HEK293 (cell line): Measurements from ENCODE around the gene WNT7B.

ENCODE experiments used
- CTCF ChIA-PET: fragments of 350-600 bp; formaldehyde crosslinking; extraction: SDS; loops from one replicate; lab custom pipeline; 2021; ENCODE audit warnings: antibody characterized with exemption; lab: Yijun Ruan, JAX
- POLR2A ChIA-PET: fragments of 300-600 bp; formaldehyde crosslinking; extraction: SDS; loops from one replicate; lab custom pipeline; 2020; ENCODE audit warnings: antibody characterized with exemption, inconsistent platforms; lab: Yijun Ruan, JAX
- H3K27ac ChIP-seq: fragments of 200-500 bp; sonication (Bioruptor generic); 2 replicates; pipeline ENCODE4 v1.5.1; 2014; ENCODE audit warnings: low read depth, low read length, control low read depth, inconsistent platforms; ENCODE audit errors: extremely low read depth
- H3K36me3 ChIP-seq, 2 experiments: fragments of 200-500 bp in 1 of 2; sonication (Bioruptor generic) in 1 of 2; 1 replicate in 1 of 2; 2 replicates in 1 of 2; pipeline ENCODE4 v1.5.1; 2014 to 2017; ENCODE audit warnings: inconsistent platforms in 2 of 2, low read length in 2 of 2; ENCODE audit not compliant: control insufficient read depth in 2 of 2, insufficient read depth in 1 of 2
- H3K4me1 ChIP-seq: fragments of 200-500 bp; sonication (Bioruptor generic); 2 replicates; pipeline ENCODE4 v1.5.1; 2014; ENCODE audit warnings: mild to moderate bottlenecking, low read length, inconsistent platforms; ENCODE audit not compliant: control insufficient read depth, insufficient read depth
- H3K4me3 ChIP-seq: 2 replicates; pipeline ENCODE4 v1.5.1; 2011; ENCODE audit warnings: low read depth, mild to moderate bottlenecking, control low read depth, low read length, moderate library complexity
- H3K9me3 ChIP-seq: fragments of 200-500 bp; sonication (Bioruptor generic); 2 replicates; pipeline ENCODE4 v1.5.1; 2014; ENCODE audit warnings: low read depth, low read length, inconsistent platforms; ENCODE audit not compliant: control insufficient read depth, insufficient read depth
- BCL6B ChIP-seq: fragments of 450-650 bp; formaldehyde crosslinking; IDR thresholded peaks from 2 replicates; pipeline ENCODE4 v1.5.1; 2017; ENCODE audit warnings: missing biosample characterization, missing genetic modification characterization
- EGR2 ChIP-seq: fragments of 450-650 bp; formaldehyde crosslinking; IDR thresholded peaks from 2 replicates; pipeline ENCODE4 v1.5.1; 2016; ENCODE audit warnings: low read depth, missing biosample characterization, missing genetic modification characterization
- HOXC10 ChIP-seq: sonication (generic); formaldehyde crosslinking; IDR thresholded peaks from 2 replicates; pipeline ENCODE4 v1.8.1; 2023; ENCODE audit warnings: mild to moderate bottlenecking, missing genetic modification reagents
- IKZF3 ChIP-seq: fragments of 450-650 bp; IDR thresholded peaks from 2 replicates; pipeline ENCODE4 v1.5.0; 2018; ENCODE audit warnings: missing biosample characterization, mild to moderate bottlenecking, missing genetic modification characterization, moderate library complexity
- YY1 ChIP-seq: fragments of 450-650 bp; formaldehyde crosslinking; IDR thresholded peaks from 2 replicates; pipeline ENCODE4 v1.5.1; 2018; ENCODE audit warnings: missing biosample characterization, missing genetic modification characterization
- YY2 ChIP-seq: fragments of 450-650 bp; formaldehyde crosslinking; IDR thresholded peaks from 2 replicates; pipeline ENCODE4 v1.5.1; 2016; ENCODE audit warnings: missing biosample characterization, missing genetic modification characterization
- ZBTB8A ChIP-seq: fragments of 450-650 bp; formaldehyde crosslinking; IDR thresholded peaks from 2 replicates; pipeline ENCODE4 v1.5.1; 2016; ENCODE audit warnings: missing biosample characterization, missing genetic modification characterization
- ZFHX2 ChIP-seq: fragments of 450-650 bp; formaldehyde crosslinking; conservative IDR thresholded peaks from 2 replicates; pipeline ENCODE4 v1.5.1; 2016; ENCODE audit warnings: missing biosample characterization, missing genetic modification characterization
- ZFP3 ChIP-seq: fragments of 450-650 bp; formaldehyde crosslinking; IDR thresholded peaks from 2 replicates; pipeline ENCODE4 v1.5.1; 2016; ENCODE audit warnings: low read depth, missing biosample characterization, missing genetic modification characterization
- ZFP41 ChIP-seq: fragments of 450-650 bp; formaldehyde crosslinking; IDR thresholded peaks from 2 replicates; pipeline ENCODE4 v1.5.1; 2016; ENCODE audit warnings: missing biosample characterization, missing genetic modification characterization, borderline replicate concordance
- ZIC2 ChIP-seq: fragments of 450-650 bp; formaldehyde crosslinking; IDR thresholded peaks from 2 replicates; pipeline ENCODE4 v1.5.1; 2016; ENCODE audit warnings: missing biosample characterization, missing genetic modification characterization
- ZNF121 ChIP-seq: fragments of 450-650 bp; formaldehyde crosslinking; IDR thresholded peaks from 2 replicates; pipeline ENCODE4 v1.5.1; 2016; ENCODE audit warnings: missing biosample characterization, missing genetic modification characterization
- ZNF280D ChIP-seq: fragments of 450-650 bp; formaldehyde crosslinking; IDR thresholded peaks from 2 replicates; pipeline ENCODE4 v1.5.1; 2016; ENCODE audit warnings: missing biosample characterization, missing genetic modification characterization
- ZNF302 ChIP-seq: fragments of 450-650 bp; formaldehyde crosslinking; IDR thresholded peaks from 2 replicates; pipeline ENCODE4 v1.5.1; 2016; ENCODE audit warnings: missing biosample characterization, missing genetic modification characterization, low read depth
- ZNF518A ChIP-seq: fragments of 450-650 bp; formaldehyde crosslinking; conservative IDR thresholded peaks from 2 replicates; pipeline ENCODE4 v1.5.1; 2016; ENCODE audit warnings: low read depth, missing biosample characterization, missing genetic modification characterization
- ZNF529 ChIP-seq: fragments of 450-650 bp; formaldehyde crosslinking; IDR thresholded peaks from 2 replicates; pipeline ENCODE4 v1.5.1; 2017; ENCODE audit warnings: missing genetic modification characterization, missing biosample characterization; ENCODE audit not compliant: insufficient replicate concordance
- ZNF664 ChIP-seq: fragments of 450-650 bp; formaldehyde crosslinking; IDR thresholded peaks from 2 replicates; pipeline ENCODE4 v1.5.1; 2016; ENCODE audit warnings: missing biosample characterization, missing genetic modification characterization
- ZNF677 ChIP-seq: fragments of 450-650 bp; IDR thresholded peaks from 2 replicates; pipeline ENCODE4 v1.5.0; 2018; ENCODE audit warnings: missing biosample characterization, mild to moderate bottlenecking, missing genetic modification characterization, moderate library complexity
- ZSCAN23 ChIP-seq: fragments of 450-650 bp; formaldehyde crosslinking; IDR thresholded peaks from 2 replicates; pipeline ENCODE4 v1.5.1; 2016; ENCODE audit warnings: missing biosample characterization, missing genetic modification characterization

WNT7B gene

GRCh38 chr22:46008836-46009596 is 32.1 kb upstream of the WNT7B start:
- no peak overlapping the region for H3K4me3 ChIP-seq
- no peak overlapping the region for H3K27ac ChIP-seq
- POLR2A ChIA-PET = interaction anchor here (1.2 to 3.1 kb wide), 5 partner anchors 13 to 79 kb away, joined by 3 to 25 read pairs (median 5); no protein-coding TSS in a partner anchor
- no peaks in the 10 kb centered on the region; the same call in 1 of the 2 replicates for H3K4me1 ChIP-seq
- no peaks in the 10 kb centered on the region for H3K9me3 ChIP-seq
- no peaks in the 10 kb centered on the region for H3K36me3 ChIP-seq
- CTCF ChIA-PET = interaction anchor here (1.3 to 5.8 kb wide), 5 partner anchors 7 to 113 kb away, joined by 9 to 173 read pairs (median 99); no protein-coding TSS in a partner anchor
- TF ChIP-seq ZBTB8A (tag by site-specific recombination) (no peak), ZFHX2 (tag by site-specific recombination) (0 out of 2 replicates have a peak, but pooled peaks have one; percentile 35), EGR2 (tag by site-specific recombination) (peak; percentile 57; the same call in 1 of the 2 replicates), ZNF529 (no peak), YY1 (tag by site-specific recombination) (no peak), ZFP3 (peak; percentile 93)

GRCh38 chr22:46008291-46008690 is 31.3 kb upstream of the WNT7B start:
- CTCF ChIA-PET = interaction anchor here (0.6 to 5.8 kb wide), 16 partner anchors 8 to 430 kb away, joined by 3 to 173 read pairs (median 10); no protein-coding TSS in a partner anchor
- no peaks in the 10 kb centered on the region; the same call in 1 of the 2 replicates for H3K4me1 ChIP-seq
- POLR2A ChIA-PET = interaction anchor here (0.9 to 3.3 kb wide), 11 partner anchors 10 to 109 kb away, joined by 3 to 37 read pairs (median 5); no protein-coding TSS in a partner anchor

More at GRCh38 chr22:46008291-46008690, 31.3 kb upstream of the WNT7B start:
- TF ChIP-seq ZNF280D (tag by site-specific recombination) (no peak), ZNF518A (tag by site-specific recombination) (no peak), ZNF121 (tag by site-specific recombination) (no peak), ZNF677 (no peak), ZNF664 (no peak), IKZF3 (tag by site-specific recombination) (no peak), ZFP41 (tag by site-specific recombination) (no peak), ZNF302 (tag by site-specific recombination) (no peak), YY2 (tag by site-specific recombination) (no peak), ZIC2 (tag by site-specific recombination) (no peak), HOXC10 (CRISPR knock-in tag) (no peak), ZSCAN23 (tag by site-specific recombination) (no peak), BCL6B (tag by site-specific recombination) (no peak)
- Histone ChIP-seq H3K27ac (0 out of 2 replicates have a peak overlapping the region, but pooled peaks have one; percentile 10), H3K9me3 (no peaks in the 10 kb centered on the region), H3K36me3 (no peaks in the 10 kb centered on the region), H3K4me3 (no peak overlapping the region)
